Liver (tissue), 9 donors: ENCODE data around the gene OMG. TPM values are rescaled to one million over a fixed set of nuclear protein-coding genes. Genes with fewer than 3 reads are reported as not detected.

Experiments
- DNase-seq: peaks from one replicate; pipeline ENCODE4 v3.0.0-alpha.2; 2017; ENCODE audit warnings: low spot score
- H3K27ac ChIP-seq, 2 donors: one replicate each; pipeline ENCODE4 v1.7.0; 2013; ENCODE audit warnings: inconsistent platforms in 2 of 2, low read length in 2 of 2, control low read depth in 1 of 2, low read depth in 1 of 2, mild to moderate bottlenecking in 1 of 2
- H3K27me3 ChIP-seq, 4 donors: one replicate each; pipeline versions ENCODE4 v1.6.1 to v1.7.0; 2013; ENCODE audit warnings: low read length in 3 of 4, inconsistent platforms in 1 of 4, mild to moderate bottlenecking in 1 of 4, moderate library complexity in 1 of 4; ENCODE audit not compliant: control insufficient read depth in 4 of 4, insufficient read depth in 4 of 4
- H3K36me3 ChIP-seq, 4 donors: one replicate each; pipeline versions ENCODE4 v1.6.1 to v1.7.0; 2013; ENCODE audit warnings: low read length in 3 of 4, mild to moderate bottlenecking in 3 of 4, low read depth in 1 of 4, moderate library complexity in 1 of 4; ENCODE audit not compliant: control insufficient read depth in 4 of 4, insufficient read depth in 3 of 4
- H3K4me1 ChIP-seq, 4 donors: one replicate each; pipeline versions ENCODE4 v1.6.1 to v1.7.0; 2013; ENCODE audit warnings: low read length in 3 of 4, mild to moderate bottlenecking in 3 of 4, moderate library complexity in 1 of 4; ENCODE audit not compliant: control insufficient read depth in 4 of 4, insufficient read depth in 4 of 4
- H3K4me3 ChIP-seq, 3 donors: one replicate each; pipeline versions ENCODE4 v1.6.1 to v1.7.0; 2013; ENCODE audit warnings: low read length in 3 of 3, control low read depth in 1 of 3, low read depth in 1 of 3, mild to moderate bottlenecking in 1 of 3
- H3K9ac ChIP-seq, 2 donors: one replicate each; pipeline ENCODE4 v1.7.0; 2013; ENCODE audit warnings: low read length in 2 of 2, mild to moderate bottlenecking in 2 of 2, moderate library complexity in 2 of 2, control low read depth in 1 of 2, low read depth in 1 of 2
- H3K9me3 ChIP-seq, 4 donors: one replicate each; pipeline versions ENCODE4 v1.6.1 to v1.7.0; 2013; ENCODE audit warnings: low read length in 3 of 4; ENCODE audit not compliant: control insufficient read depth in 4 of 4
- ATF3 ChIP-seq: IDR thresholded peaks from 2 replicates; pipeline ENCODE4 v1.6.1; 2016; ENCODE audit warnings: antibody characterized with exemption
- EGR1 ChIP-seq, 2 donors: IDR thresholded peaks; 2 replicates each; pipeline ENCODE4 v1.6.1; 2016 to 2018; ENCODE audit warnings: antibody characterized with exemption in 2 of 2, low read depth in 2 of 2
- FOXA1 ChIP-seq: IDR thresholded peaks from 2 replicates; pipeline ENCODE4 v1.6.1; 2016; ENCODE audit warnings: antibody characterized with exemption
- HNF4A ChIP-seq, 2 donors: conservative IDR thresholded peaks; 2 replicates each; pipeline ENCODE4 v1.6.1; 2016; ENCODE audit warnings: antibody characterized with exemption in 2 of 2, mild to moderate bottlenecking in 2 of 2
- HNF4G ChIP-seq: IDR thresholded peaks from 2 replicates; pipeline ENCODE4 v1.6.1; 2016; ENCODE audit warnings: antibody characterized with exemption
- JUND ChIP-seq, 2 donors: IDR thresholded peaks; 2 replicates each; pipeline ENCODE4 v1.6.1; 2016; ENCODE audit warnings: antibody characterized with exemption in 2 of 2
- MAX ChIP-seq: IDR thresholded peaks from 2 replicates; pipeline ENCODE4 v1.6.1; 2016; ENCODE audit warnings: antibody characterized with exemption
- NR2F2 ChIP-seq: IDR thresholded peaks from 2 replicates; pipeline ENCODE4 v1.6.1; 2016; ENCODE audit warnings: antibody characterized with exemption
- RAD21 ChIP-seq, 2 donors: IDR thresholded peaks; 2 replicates each; pipeline ENCODE4 v1.6.1; 2016; ENCODE audit warnings: antibody characterized with exemption in 2 of 2, mild to moderate bottlenecking in 2 of 2
- REST ChIP-seq: IDR thresholded peaks from 2 replicates; pipeline ENCODE4 v1.6.1; 2016; ENCODE audit warnings: antibody characterized with exemption, mild to moderate bottlenecking
- RXRA ChIP-seq, 2 donors: IDR thresholded peaks; 2 replicates each; pipeline ENCODE4 v1.6.1; 2017 to 2018; ENCODE audit warnings: antibody characterized with exemption in 2 of 2, mild to moderate bottlenecking in 1 of 2
- SP1 ChIP-seq: IDR thresholded peaks from 2 replicates; pipeline ENCODE4 v1.6.1; 2018; ENCODE audit warnings: antibody characterized with exemption, mild to moderate bottlenecking
- TAF1 ChIP-seq: conservative IDR thresholded peaks from 2 replicates; pipeline ENCODE4 v1.6.1; 2016; ENCODE audit warnings: antibody characterized with exemption, mild to moderate bottlenecking
- ZBTB33 ChIP-seq: IDR thresholded peaks from 2 replicates; pipeline ENCODE4 v1.6.1; 2016; ENCODE audit warnings: antibody characterized with exemption
- WGBS: extraction: QIAGEN DNeasy Blood & Tissue Kit; methylation state at CpG from one replicate; pipeline ENCODE4 v1.1.7; 2013; 5-methylcytosine and 5-hydroxymethylcytosine counted together
- polyA plus RNA-seq, 2 donors: library from polyadenylated mRNA; stranded (reverse) in 1 of 2; unstranded in 1 of 2; fragments of 200-250 nt in 1 of 2; fragments of >200 nt in 1 of 2; fragmentation: Nextera tagmentation in 1 of 2; extraction: Ambion mirVana in 1 of 2; gene quantifications; one replicate each; pipeline versions ENCODE4 v1.2.1 to v1.2.3, GENCODE V29; 2013 to 2015
- total RNA-seq, 2 donors: library from RNA; depleted of rRNA; stranded (reverse); fragments of >200 nt; gene quantifications; one replicate each; pipeline ENCODE4 v1.2.3, GENCODE V29; 2014
- donor health status: healthy.
- donor health status: healthy.
- donor health status: healthy.
- donor health status: healthy.
- donor health status: healthy.

Gene OMG
- total and polyA plus RNA-seq, 4 donors, result 0.05 to 2.1 (median 0.19) TPM

GRCh38 chr17:31254654-31255053 is 42.4 kb downstream of the OMG start:
- peaks cover 0 to 7% (median 0%) of the 10 kb centered on the region in 4 donors for H3K36me3 ChIP-seq
- no peak for DNase-seq
- no peaks in the 10 kb centered on the region for H3K4me1 ChIP-seq
- WGBS, result 98% methylated on average over 2 of the region's 2 CpGs
- no peak overlapping the region for H3K4me3 ChIP-seq
- H3K9ac ChIP-seq, result no peak overlapping the region
- no peaks in the 10 kb centered on the region for H3K9me3 ChIP-seq
- H3K27me3 ChIP-seq, result no peaks in the 10 kb centered on the region
- H3K27ac ChIP-seq, result no peak overlapping the region
- TF ChIP-seq ATF3, result no peak

- Histone ChIP-seq H3K36me3 (peaks cover 0 to 7% (median 3%) of the 10 kb centered on the region in 4 donors), H3K9me3 (no peaks in the 10 kb centered on the region), H3K27me3 (no peaks in the 10 kb centered on the region), H3K27ac (no peak overlapping the region), H3K4me3 (no peak overlapping the region), H3K9ac (no peak overlapping the region), H3K4me1 (no peaks in the 10 kb centered on the region)
- WGBS, result 93% methylated on average over 1 of the region's 1 CpG
- no peak for DNase-seq
- no peak for TF ChIP-seq JUND (IDR thresholded peaks at IDR 0.05)
- no peak for TF ChIP-seq HNF4A (conservative IDR thresholded peaks at IDR 0.05)
- no peak for TF ChIP-seq FOXA1
Measured at GRCh38 chr17:31252741-31253140, 44.3 kb downstream of the OMG start.

- H3K4me1 ChIP-seq, result no peaks in the 10 kb centered on the region
- no peaks in the 10 kb centered on the region for H3K27me3 ChIP-seq
- H3K9me3 ChIP-seq, result no peaks in the 10 kb centered on the region
- peaks cover 0 to 7% (median 3%) of the 10 kb centered on the region in 4 donors for H3K36me3 ChIP-seq
- H3K4me3 ChIP-seq, result no peak overlapping the region
- DNase-seq, result no peak
- TF ChIP-seq TAF1 (no peak), HNF4G (no peak), NR2F2 (no peak), RXRA (IDR thresholded peaks at IDR 0.05) (no peak), ATF3 (no peak), HNF4A (conservative IDR thresholded peaks at IDR 0.05) (no peak), ZBTB33 (no peak), REST (no peak), RAD21 (IDR thresholded peaks at IDR 0.05) (no peak), SP1 (no peak), EGR1 (IDR thresholded peaks at IDR 0.05; ENCODE audit: low read depth in 2 of 2) (no peak), MAX (no peak), JUND (IDR thresholded peaks at IDR 0.05) (no peak), FOXA1 (no peak)
- H3K27ac ChIP-seq, result no peak overlapping the region
- H3K9ac ChIP-seq, result no peak overlapping the region
Measured at GRCh38 chr17:31251970-31252328, 45.1 kb downstream of the OMG start.
